HEK293 (cell line): ENCODE results near the gene LDLRAD3.

Experiments used
- CTCF ChIA-PET: fragments of 350-600 bp; formaldehyde crosslinking; extraction: SDS; loops from one replicate; lab custom pipeline; 2021; ENCODE audit warnings: antibody characterized with exemption; lab: Yijun Ruan, JAX
- POLR2A ChIA-PET: fragments of 300-600 bp; formaldehyde crosslinking; extraction: SDS; loops from one replicate; lab custom pipeline; 2020; ENCODE audit warnings: antibody characterized with exemption, inconsistent platforms; lab: Yijun Ruan, JAX
- H3K27ac ChIP-seq: fragments of 200-500 bp; sonication (Bioruptor generic); 2 replicates; pipeline ENCODE4 v1.5.1; 2014; ENCODE audit warnings: low read depth, low read length, control low read depth, inconsistent platforms; ENCODE audit errors: extremely low read depth
- H3K36me3 ChIP-seq, 2 experiments: fragments of 200-500 bp in 1 of 2; sonication (Bioruptor generic) in 1 of 2; 1 replicate in 1 of 2; 2 replicates in 1 of 2; pipeline ENCODE4 v1.5.1; 2014 to 2017; ENCODE audit warnings: inconsistent platforms in 2 of 2, low read length in 2 of 2; ENCODE audit not compliant: control insufficient read depth in 2 of 2, insufficient read depth in 1 of 2
- H3K4me1 ChIP-seq: fragments of 200-500 bp; sonication (Bioruptor generic); 2 replicates; pipeline ENCODE4 v1.5.1; 2014; ENCODE audit warnings: mild to moderate bottlenecking, low read length, inconsistent platforms; ENCODE audit not compliant: control insufficient read depth, insufficient read depth
- H3K4me3 ChIP-seq: 2 replicates; pipeline ENCODE4 v1.5.1; 2011; ENCODE audit warnings: low read depth, mild to moderate bottlenecking, control low read depth, low read length, moderate library complexity
- H3K9me3 ChIP-seq: fragments of 200-500 bp; sonication (Bioruptor generic); 2 replicates; pipeline ENCODE4 v1.5.1; 2014; ENCODE audit warnings: low read depth, low read length, inconsistent platforms; ENCODE audit not compliant: control insufficient read depth, insufficient read depth
- ATF2 ChIP-seq: fragments of 450-650 bp; formaldehyde crosslinking; IDR thresholded peaks from 2 replicates; pipeline ENCODE4 v1.5.1; 2016; ENCODE audit warnings: missing biosample characterization, missing genetic modification characterization, low read depth
- HIC1 ChIP-seq: fragments of 450-650 bp; formaldehyde crosslinking; IDR thresholded peaks from 2 replicates; pipeline ENCODE4 v1.5.1; 2016; ENCODE audit warnings: missing biosample characterization, missing genetic modification characterization
- INSM2 ChIP-seq: fragments of 450-650 bp; formaldehyde crosslinking; IDR thresholded peaks from 2 replicates; pipeline ENCODE4 v1.5.1; 2016; ENCODE audit warnings: missing biosample characterization, missing genetic modification characterization
- KLF17 ChIP-seq: fragments of 450-650 bp; formaldehyde crosslinking; IDR thresholded peaks from 2 replicates; pipeline ENCODE4 v1.5.1; 2016; ENCODE audit warnings: missing biosample characterization, missing genetic modification characterization
- MZF1 ChIP-seq: fragments of 450-650 bp; formaldehyde crosslinking; IDR thresholded peaks from 2 replicates; pipeline ENCODE4 v1.5.1; 2017; ENCODE audit warnings: missing biosample characterization, missing genetic modification characterization, borderline replicate concordance
- ZFP69B ChIP-seq: fragments of 450-650 bp; formaldehyde crosslinking; IDR thresholded peaks from 2 replicates; pipeline ENCODE4 v1.5.1; 2016; ENCODE audit warnings: missing biosample characterization, missing genetic modification characterization
- ZNF10 ChIP-seq: fragments of 450-650 bp; formaldehyde crosslinking; IDR thresholded peaks from 2 replicates; pipeline ENCODE4 v1.5.1; 2017; ENCODE audit warnings: missing biosample characterization, missing genetic modification characterization
- ZNF175 ChIP-seq: fragments of 450-650 bp; formaldehyde crosslinking; IDR thresholded peaks from 2 replicates; pipeline ENCODE4 v1.5.1; 2016; ENCODE audit warnings: missing biosample characterization, missing genetic modification characterization
- ZNF26 ChIP-seq: fragments of 450-650 bp; formaldehyde crosslinking; IDR thresholded peaks from 2 replicates; pipeline ENCODE4 v1.5.1; 2016; ENCODE audit warnings: missing biosample characterization, missing genetic modification characterization
- ZNF311 ChIP-seq: fragments of 450-650 bp; formaldehyde crosslinking; IDR thresholded peaks from 2 replicates; pipeline ENCODE4 v1.5.1; 2017; ENCODE audit warnings: missing biosample characterization, missing genetic modification characterization, borderline replicate concordance
- ZNF37A ChIP-seq: fragments of 450-650 bp; IDR thresholded peaks from 2 replicates; pipeline ENCODE4 v1.5.1; 2018; ENCODE audit warnings: missing biosample characterization, missing genetic modification characterization
- ZNF433 ChIP-seq: fragments of 450-650 bp; formaldehyde crosslinking; IDR thresholded peaks from 2 replicates; pipeline ENCODE4 v1.5.1; 2016; ENCODE audit warnings: missing biosample characterization, missing genetic modification characterization, low read depth
- ZNF501 ChIP-seq: fragments of 450-650 bp; formaldehyde crosslinking; IDR thresholded peaks from 2 replicates; pipeline ENCODE4 v1.5.1; 2016; ENCODE audit warnings: missing biosample characterization, missing genetic modification characterization
- ZNF514 ChIP-seq: fragments of 450-650 bp; formaldehyde crosslinking; IDR thresholded peaks from 2 replicates; pipeline ENCODE4 v1.5.1; 2016; ENCODE audit warnings: missing biosample characterization, missing genetic modification characterization
- ZNF529 ChIP-seq: fragments of 450-650 bp; formaldehyde crosslinking; IDR thresholded peaks from 2 replicates; pipeline ENCODE4 v1.5.1; 2017; ENCODE audit warnings: missing genetic modification characterization, missing biosample characterization; ENCODE audit not compliant: insufficient replicate concordance
- ZNF558 ChIP-seq: fragments of 450-650 bp; formaldehyde crosslinking; IDR thresholded peaks from 2 replicates; pipeline ENCODE4 v1.5.1; 2016; ENCODE audit warnings: missing biosample characterization, missing genetic modification characterization
- ZNF560 ChIP-seq: fragments of 450-650 bp; formaldehyde crosslinking; IDR thresholded peaks from 2 replicates; pipeline ENCODE4 v1.5.1; 2017; ENCODE audit warnings: missing biosample characterization, missing genetic modification characterization, borderline replicate concordance
- ZNF629 ChIP-seq: fragments of 450-650 bp; formaldehyde crosslinking; IDR thresholded peaks from 2 replicates; pipeline ENCODE4 v1.5.1; 2017; ENCODE audit warnings: missing biosample characterization, missing genetic modification characterization
- ZNF654 ChIP-seq: fragments of 450-650 bp; formaldehyde crosslinking; IDR thresholded peaks from 2 replicates; pipeline ENCODE4 v1.5.1; 2016; ENCODE audit warnings: low read depth, missing biosample characterization, missing genetic modification characterization
- ZNF670 ChIP-seq: fragments of 450-650 bp; formaldehyde crosslinking; IDR thresholded peaks from 2 replicates; pipeline ENCODE4 v1.5.1; 2016; ENCODE audit warnings: missing biosample characterization, missing genetic modification characterization, low read depth
- TF ChIP-seq, protein P1 (sequence below): fragments of 450-650 bp; formaldehyde crosslinking; IDR thresholded peaks from 2 replicates; pipeline ENCODE4 v1.5.1; 2017; ENCODE audit warnings: missing biosample characterization, missing genetic modification characterization
- TF ChIP-seq, protein P2 (sequence below): fragments of 450-650 bp; formaldehyde crosslinking; IDR thresholded peaks from 2 replicates; pipeline ENCODE4 v1.5.0; 2017; ENCODE audit warnings: missing biosample characterization, missing genetic modification characterization, borderline replicate concordance

Gene LDLRAD3

GRCh38 chr11:36070954-36071330 is 127.1 kb downstream of the LDLRAD3 start:
- ChIA-PET POLR2A (no interaction called here), CTCF (interaction anchor here (0.8 kb wide), 1 partner anchor 133 kb away, joined by 3 read pairs; no protein-coding TSS in a partner anchor)
- Histone ChIP-seq H3K27ac (no peak overlapping the region), H3K4me1 (0 out of 2 replicates have a peak, but pooled peaks cover 2% of the 10 kb centered on the region), H3K36me3 (no peaks in the 10 kb centered on the region), H3K4me3 (no peak overlapping the region)
- TF ChIP-seq ZNF654 (tag by site-specific recombination): no peak
- no peak for TF ChIP-seq ZNF629 (tag by site-specific recombination)
- TF ChIP-seq KLF17 (tag by site-specific recombination): no peak
- TF ChIP-seq, protein P1, sequence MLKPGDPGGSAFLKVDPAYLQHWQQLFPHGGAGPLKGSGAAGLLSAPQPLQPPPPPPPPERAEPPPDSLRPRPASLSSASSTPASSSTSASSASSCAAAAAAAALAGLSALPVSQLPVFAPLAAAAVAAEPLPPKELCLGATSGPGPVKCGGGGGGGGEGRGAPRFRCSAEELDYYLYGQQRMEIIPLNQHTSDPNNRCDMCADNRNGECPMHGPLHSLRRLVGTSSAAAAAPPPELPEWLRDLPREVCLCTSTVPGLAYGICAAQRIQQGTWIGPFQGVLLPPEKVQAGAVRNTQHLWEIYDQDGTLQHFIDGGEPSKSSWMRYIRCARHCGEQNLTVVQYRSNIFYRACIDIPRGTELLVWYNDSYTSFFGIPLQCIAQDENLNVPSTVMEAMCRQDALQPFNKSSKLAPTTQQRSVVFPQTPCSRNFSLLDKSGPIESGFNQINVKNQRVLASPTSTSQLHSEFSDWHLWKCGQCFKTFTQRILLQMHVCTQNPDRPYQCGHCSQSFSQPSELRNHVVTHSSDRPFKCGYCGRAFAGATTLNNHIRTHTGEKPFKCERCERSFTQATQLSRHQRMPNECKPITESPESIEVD (tag by site-specific recombination): no peak
- TF ChIP-seq, protein P2, sequence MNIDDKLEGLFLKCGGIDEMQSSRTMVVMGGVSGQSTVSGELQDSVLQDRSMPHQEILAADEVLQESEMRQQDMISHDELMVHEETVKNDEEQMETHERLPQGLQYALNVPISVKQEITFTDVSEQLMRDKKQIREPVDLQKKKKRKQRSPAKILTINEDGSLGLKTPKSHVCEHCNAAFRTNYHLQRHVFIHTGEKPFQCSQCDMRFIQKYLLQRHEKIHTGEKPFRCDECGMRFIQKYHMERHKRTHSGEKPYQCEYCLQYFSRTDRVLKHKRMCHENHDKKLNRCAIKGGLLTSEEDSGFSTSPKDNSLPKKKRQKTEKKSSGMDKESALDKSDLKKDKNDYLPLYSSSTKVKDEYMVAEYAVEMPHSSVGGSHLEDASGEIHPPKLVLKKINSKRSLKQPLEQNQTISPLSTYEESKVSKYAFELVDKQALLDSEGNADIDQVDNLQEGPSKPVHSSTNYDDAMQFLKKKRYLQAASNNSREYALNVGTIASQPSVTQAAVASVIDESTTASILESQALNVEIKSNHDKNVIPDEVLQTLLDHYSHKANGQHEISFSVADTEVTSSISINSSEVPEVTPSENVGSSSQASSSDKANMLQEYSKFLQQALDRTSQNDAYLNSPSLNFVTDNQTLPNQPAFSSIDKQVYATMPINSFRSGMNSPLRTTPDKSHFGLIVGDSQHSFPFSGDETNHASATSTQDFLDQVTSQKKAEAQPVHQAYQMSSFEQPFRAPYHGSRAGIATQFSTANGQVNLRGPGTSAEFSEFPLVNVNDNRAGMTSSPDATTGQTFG (tag by site-specific recombination): no peak
- no peak for TF ChIP-seq HIC1
- TF ChIP-seq ZNF670 (tag by site-specific recombination): no peak
- TF ChIP-seq, all 188 proteins: peak for 0
- no peaks in the 10 kb centered on the region for H3K9me3 ChIP-seq

DNA sequence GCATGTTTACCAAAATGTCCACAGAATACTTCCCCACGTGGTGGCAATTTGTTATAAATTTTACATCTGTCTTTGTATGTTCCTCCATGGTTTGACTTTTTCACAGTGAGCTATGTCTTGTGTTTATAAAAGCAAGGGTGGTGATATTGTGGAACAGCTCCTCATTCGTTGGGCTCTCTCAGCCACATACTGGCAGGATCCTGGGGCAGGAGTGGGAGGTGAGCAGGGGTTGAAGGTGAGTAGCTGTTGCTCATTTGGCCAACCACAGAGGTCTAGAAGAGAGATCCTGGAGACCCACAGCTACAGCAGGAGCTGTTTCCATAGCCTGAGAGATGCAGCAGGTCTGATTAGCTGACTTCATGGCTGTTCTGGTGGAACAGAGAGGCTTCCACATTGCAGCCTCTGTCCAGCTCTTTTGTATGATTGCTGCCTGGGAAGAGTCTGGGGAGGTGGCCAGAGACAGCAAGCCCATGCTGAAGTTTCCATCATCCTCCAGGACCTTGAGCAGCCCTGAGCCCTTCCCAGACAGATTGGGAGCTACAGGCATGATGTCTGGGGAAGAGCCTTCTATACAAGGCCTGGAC is 128.1 kb downstream of the LDLRAD3 start:
- Histone ChIP-seq H3K9me3 (no peaks in the 10 kb centered on the region), H3K4me3 (no peak overlapping the region), H3K27ac (no peak overlapping the region), H3K4me1 (0 out of 2 replicates have a peak, but pooled peaks cover 2% of the 10 kb centered on the region), H3K36me3 (no peaks in the 10 kb centered on the region)
- CTCF ChIA-PET: interaction anchor here (0.6 to 2.9 kb wide), 3 partner anchors 15 to 236 kb away, joined by 3 to 10 read pairs (median 3); no protein-coding TSS in a partner anchor
- POLR2A ChIA-PET: no interaction called here
- no peak for TF ChIP-seq ZNF433 (tag by site-specific recombination)
- TF ChIP-seq ZNF311 (tag by site-specific recombination): no peak
- TF ChIP-seq ZNF514 (tag by site-specific recombination): no peak
- no peak for TF ChIP-seq ZNF501 (tag by site-specific recombination)
- TF ChIP-seq ZFP69B (tag by site-specific recombination): no peak
- TF ChIP-seq MZF1 (tag by site-specific recombination): no peak
- TF ChIP-seq ZNF175 (tag by site-specific recombination): no peak
- no peak for TF ChIP-seq ZNF529 (tag by site-specific recombination)
- no peak for TF ChIP-seq ZNF560
- no peak for TF ChIP-seq ZNF558 (tag by site-specific recombination)
- TF ChIP-seq ATF2 (tag by site-specific recombination): no peak
- no peak for TF ChIP-seq ZNF10
- TF ChIP-seq ZNF37A (tag by site-specific recombination): no peak
- no peak for TF ChIP-seq ZNF26 (tag by site-specific recombination)
- TF ChIP-seq INSM2 (tag by site-specific recombination): no peak
